Lower leg skin (tissue), 4 donors: ENCODE measurements around the gene SELENOT. TPM values are rescaled to one million over a fixed set of nuclear protein-coding genes. Genes with fewer than 3 reads are reported as not detected.
"Not testable (repeated sequence)": the region's sequence is repeated elsewhere in the genome, so short reads cannot be mapped to it uniquely, and the experiment has no call there.

Experiments
- DNase-seq, 2 donors: peaks; one replicate each; pipeline ENCODE4 v3.0.0-alpha.2; 2019; ENCODE audit warnings: low spot score in 2 of 2
- H3K4me3 ChIP-seq: fragments of 200-600 bp; sonication (generic); 2 replicates; pipeline ENCODE4 v1.5.1; 2017; ENCODE audit warnings: mild to moderate bottlenecking, low read depth; ENCODE audit not compliant: poor library complexity, severe bottlenecking
- CTCF ChIP-seq, 3 donors: fragments of 450-650 bp; IDR thresholded peaks; one replicate each; pipeline ENCODE4 v1.5.1; 2016; ENCODE audit warnings: antibody characterized with exemption in 3 of 3, mild to moderate bottlenecking in 3 of 3, moderate library complexity in 2 of 3
- POLR2A ChIP-seq, 2 donors: fragments of 450-650 bp; IDR thresholded peaks; one replicate each; pipeline ENCODE4 v1.6.1; 2016 to 2017; ENCODE audit warnings: antibody characterized with exemption in 2 of 2, mild to moderate bottlenecking in 1 of 2, moderate library complexity in 1 of 2
- WGBS, 2 donors: methylation state at CpG; one replicate each; pipeline ENCODE4 v1.1.5; 2018; 5-methylcytosine and 5-hydroxymethylcytosine counted together
- intact Hi-C: fragments of 100-400 bp; cut with DNase I; formaldehyde crosslinking; loops from one replicate; pipeline ENCODE4 v1.15.0; 2023; ENCODE audit warnings: low total_unique reads
- total RNA-seq, 4 donors: library from RNA; depleted of rRNA; stranded (reverse); fragments of >200 nt; gene quantifications; one replicate each; pipeline ENCODE4 v1.1.0, GENCODE V29; 2016

Gene SELENOT
- total RNA-seq, 4 donors from 2014 or later = 39.2 to 76.8 (median 64.8) TPM

GRCh38 chr3:150589759-150590158, 13.4 kb upstream of the SELENOT start:
- WGBS, 2 donors = 64 to 76% methylated on average over 6 of the region's 6 CpGs
- H3K4me3 ChIP-seq = no peak overlapping the region
- intact Hi-C loops = no loop called here
- no peak for DNase-seq
- TF ChIP-seq CTCF (IDR thresholded peaks at IDR 0.05) = no peak
- TF ChIP-seq POLR2A (IDR thresholded peaks at IDR 0.05) = no peak

GRCh38 chr3:150594150-150594549, 9.0 kb upstream of the SELENOT start:
- no peak for DNase-seq
- no peak overlapping the region for H3K4me3 ChIP-seq
- no peak for TF ChIP-seq CTCF (IDR thresholded peaks at IDR 0.05)
- TF ChIP-seq POLR2A (IDR thresholded peaks at IDR 0.05) = no peak
- WGBS, 2 donors = 91% methylated on average over 4 of the region's 4 CpGs
- intact Hi-C loops = no loop called here

GRCh38 chr3:150597646-150598045, 5.5 kb upstream of the SELENOT start:
- DNase-seq = no peak
- intact Hi-C loops = no loop called here
- H3K4me3 ChIP-seq = no peak overlapping the region
- TF ChIP-seq POLR2A (IDR thresholded peaks at IDR 0.05) = no peak
- TF ChIP-seq CTCF (IDR thresholded peaks at IDR 0.05) = no peak
- 92 to 95% methylated on average over 4 of the region's 4 CpGs for WGBS, 2 donors

GRCh38 chr3:150599611-150600297, 3.4 kb upstream of the SELENOT start:
- intact Hi-C loops = no loop called here
- DNase-seq = no peak
- no peak overlapping the region for H3K4me3 ChIP-seq
- WGBS, 2 donors = 61 to 67% methylated on average over 4 of the region's 4 CpGs
- TF ChIP-seq POLR2A (IDR thresholded peaks at IDR 0.05) (no peak), CTCF (IDR thresholded peaks at IDR 0.05) (no peak)

- DNase-seq, H3K4me3 ChIP-seq, intact Hi-C loops: not testable (repeated sequence)
- 91% methylated on average over 13 of the region's 13 CpGs for WGBS, 2 donors
Observed at GRCh38 chr3:150600647-150601530, 2.2 kb upstream of the SELENOT start.

- no peak overlapping the region for H3K4me3 ChIP-seq
- no peak for DNase-seq
- 24 to 29% methylated on average over 6 of the region's 6 CpGs for WGBS, 2 donors
- TF ChIP-seq CTCF (IDR thresholded peaks at IDR 0.05) (no peak), POLR2A (IDR thresholded peaks at IDR 0.05) (no peak)
- intact Hi-C loops = no loop called here
Observed at GRCh38 chr3:150602426-150603152, 532 bp upstream of the SELENOT start.
